PFSK-1 (cell line): Measurements from ENCODE around the gene ARHGAP42.

Experiments used
- POLR2AphosphoS5 ChIP-seq: IDR thresholded peaks from 2 replicates; pipeline ENCODE4 v1.6.1; 2012; ENCODE audit warnings: low read depth, mild to moderate bottlenecking, control low read depth, low read length, moderate library complexity
- TAF1 ChIP-seq: IDR thresholded peaks from 2 replicates; pipeline ENCODE4 v1.6.1; 2012; ENCODE audit warnings: low read length, control low read depth, borderline replicate concordance; ENCODE audit not compliant: insufficient read depth

- TF ChIP-seq POLR2AphosphoS5, result no peak
- TF ChIP-seq TAF1, result no peak
These were observed 47.8 kb downstream of the ARHGAP42 start for GRCh38 chr11:100734743-100735527.
